Left hindlimb (tissue), 1 donor: ENCODE results near the gene MRC1.

Experiments
- DNase-seq: peaks from one replicate; pipeline ENCODE4 v3.0.0-alpha.2; 2018

MRC1 gene

GRCh38 chr10:17795813-17796594 is 13.1 kb upstream of the MRC1 start:
- DNase-seq, result no peak

- no peak for DNase-seq
These were observed 7.6 kb upstream of the MRC1 start for GRCh38 chr10:17801507-17801906.

- DNase-seq, result no peak
These were observed 6.8 kb upstream of the MRC1 start for GRCh38 chr10:17802350-17802749.

- DNase-seq, result no peak
These were observed 6.2 kb upstream of the MRC1 start for GRCh38 chr10:17802976-17803375.

GRCh38 chr10:17805330-17805729 is 3.8 kb upstream of the MRC1 start:
- no peak for DNase-seq

- DNase-seq, result no peak
These were observed 3.1 kb upstream of the MRC1 start for GRCh38 chr10:17805921-17806577.

GRCh38 chr10:17811146-17811865 is 2.2 kb downstream of the MRC1 start:
- DNase-seq, result no peak

GRCh38 chr10:17814973-17815372 is 5.8 kb downstream of the MRC1 start:
- no peak for DNase-seq

GRCh38 chr10:17816199-17816598 is 7.1 kb downstream of the MRC1 start:
- DNase-seq, result no peak

- DNase-seq, result no peak
These were observed 8.2 kb downstream of the MRC1 start for GRCh38 chr10:17817316-17817715.

- DNase-seq, result no peak
These were observed 8.6 kb downstream of the MRC1 start for GRCh38 chr10:17817790-17818189.

GRCh38 chr10:17819836-17820235 is 10.7 kb downstream of the MRC1 start:
- no peak for DNase-seq

GRCh38 chr10:17820943-17821342 is 11.8 kb downstream of the MRC1 start:
- no peak for DNase-seq

- no peak for DNase-seq
These were observed 12.7 kb downstream of the MRC1 start for GRCh38 chr10:17821893-17822292.

- DNase-seq, result no peak
These were observed 22.2 kb downstream of the MRC1 start for GRCh38 chr10:17831341-17831740.

GRCh38 chr10:17831896-17832295 is 22.7 kb downstream of the MRC1 start:
- no peak for DNase-seq

GRCh38 chr10:17833656-17834055 is 24.5 kb downstream of the MRC1 start:
- DNase-seq, result no peak

GRCh38 chr10:17835688-17836087 is 26.5 kb downstream of the MRC1 start:
- DNase-seq, result no peak

GRCh38 chr10:17836942-17837341 is 27.8 kb downstream of the MRC1 start:
- DNase-seq, result no peak

- no peak for DNase-seq
These were observed 29.0 kb downstream of the MRC1 start for GRCh38 chr10:17838080-17838648.

- DNase-seq, result no peak
These were observed 31.9 kb downstream of the MRC1 start for GRCh38 chr10:17841050-17841449.

GRCh38 chr10:17842641-17843040 is 33.5 kb downstream of the MRC1 start:
- DNase-seq, result no peak

- no peak for DNase-seq
These were observed 38.6 kb downstream of the MRC1 start for GRCh38 chr10:17847585-17848296.
